HCT116 (cell line): Measurements from ENCODE around the gene LRSAM1.

Source experiments
- CTCF ChIP-seq, 3 experiments: fragments of 200-600 bp in 1 of 3; sonication (generic) in 1 of 3; IDR thresholded peaks in 2 of 3; conservative IDR thresholded peaks in 1 of 3; 2 replicates each; pipeline ENCODE4 v1.5.1; 2012 to 2017; ENCODE audit warnings: low read depth in 2 of 3, low read length in 2 of 3, antibody characterized with exemption in 1 of 3, borderline replicate concordance in 1 of 3, control low read depth in 1 of 3, mild to moderate bottlenecking in 1 of 3, mixed read lengths in 1 of 3, mixed run types in 1 of 3, moderate library complexity in 1 of 3; ENCODE audit not compliant: insufficient read depth in 1 of 3
- EZH2 ChIP-seq: fragments of 200-600 bp; sonication (generic); IDR thresholded peaks from 2 replicates; pipeline ENCODE4 v1.6.1; 2017; ENCODE audit warnings: antibody characterized with exemption, mixed run types
- JUND ChIP-seq: IDR thresholded peaks from 2 replicates; pipeline ENCODE4 v1.6.1; 2012

GRCh38 chr9:127457191-127457878 lies 6.0 kb downstream of the LRSAM1 start:
- TF ChIP-seq CTCF (IDR thresholded peaks at IDR 0.05 in 2 of 3, conservative IDR thresholded peaks at IDR 0.05 in 1 of 3; ENCODE audit: borderline replicate concordance in 1 of 3, insufficient read depth in 1 of 3, low read depth in 2 of 3, low read length in 2 of 3) (no peak), EZH2 (no peak), JUND (no peak)
